Measurements from ENCODE around the gene ARL3.
"Not testable (repeated sequence)": the region's sequence is repeated elsewhere in the genome, so short reads cannot be mapped to it uniquely, and the experiment has no call there.

DNA sequence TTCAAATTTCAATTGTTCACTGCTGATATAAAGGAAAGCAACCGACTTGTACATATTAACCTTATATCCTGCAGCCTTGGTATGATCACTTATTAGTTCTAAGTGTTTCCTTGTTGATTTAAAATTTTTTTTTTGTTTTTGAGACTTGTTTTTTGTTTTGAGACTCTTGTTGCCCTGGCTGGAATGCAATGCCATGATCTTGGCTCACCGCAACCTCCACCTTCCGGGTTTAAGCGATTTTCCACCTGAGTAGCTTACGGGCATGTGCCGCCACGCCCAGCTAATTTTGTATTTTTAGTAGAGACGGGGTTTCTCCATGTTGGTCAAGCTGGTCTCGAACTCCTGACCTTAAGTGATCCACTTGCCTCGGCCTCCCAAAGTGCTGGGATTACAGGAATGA, 18.8 kb downstream of the ARL3 start:
- TF ChIP-seq, protein P1, sequence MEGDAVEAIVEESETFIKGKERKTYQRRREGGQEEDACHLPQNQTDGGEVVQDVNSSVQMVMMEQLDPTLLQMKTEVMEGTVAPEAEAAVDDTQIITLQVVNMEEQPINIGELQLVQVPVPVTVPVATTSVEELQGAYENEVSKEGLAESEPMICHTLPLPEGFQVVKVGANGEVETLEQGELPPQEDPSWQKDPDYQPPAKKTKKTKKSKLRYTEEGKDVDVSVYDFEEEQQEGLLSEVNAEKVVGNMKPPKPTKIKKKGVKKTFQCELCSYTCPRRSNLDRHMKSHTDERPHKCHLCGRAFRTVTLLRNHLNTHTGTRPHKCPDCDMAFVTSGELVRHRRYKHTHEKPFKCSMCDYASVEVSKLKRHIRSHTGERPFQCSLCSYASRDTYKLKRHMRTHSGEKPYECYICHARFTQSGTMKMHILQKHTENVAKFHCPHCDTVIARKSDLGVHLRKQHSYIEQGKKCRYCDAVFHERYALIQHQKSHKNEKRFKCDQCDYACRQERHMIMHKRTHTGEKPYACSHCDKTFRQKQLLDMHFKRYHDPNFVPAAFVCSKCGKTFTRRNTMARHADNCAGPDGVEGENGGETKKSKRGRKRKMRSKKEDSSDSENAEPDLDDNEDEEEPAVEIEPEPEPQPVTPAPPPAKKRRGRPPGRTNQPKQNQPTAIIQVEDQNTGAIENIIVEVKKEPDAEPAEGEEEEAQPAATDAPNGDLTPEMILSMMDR (IDR thresholded peaks at IDR 0.05; ENCODE audit: insufficient read depth, low read length, poor library complexity, severe bottlenecking): not testable (repeated sequence)
- TF ChIP-seq EZH2phosphoT487 (conservative IDR thresholded peaks at IDR 0.05; ENCODE audit: low read length): not testable (repeated sequence)

Data from SU-DHL-6 (cell line).